GM18868 (cell line): ENCODE measurements around the gene FRZB.
"Not testable (repeated sequence)": the region's sequence is repeated elsewhere in the genome, so short reads cannot be mapped to it uniquely, and the experiment has no call there.

Experiments used
- ATAC-seq: cut with Tn5 transposase; IDR thresholded peaks from one replicate; pipeline ENCODE4 v1.9.1; 2021; ENCODE audit warnings: mild to moderate bottlenecking, moderate library complexity; ENCODE audit not compliant: unreplicated experiment

The FRZB gene

DNA sequence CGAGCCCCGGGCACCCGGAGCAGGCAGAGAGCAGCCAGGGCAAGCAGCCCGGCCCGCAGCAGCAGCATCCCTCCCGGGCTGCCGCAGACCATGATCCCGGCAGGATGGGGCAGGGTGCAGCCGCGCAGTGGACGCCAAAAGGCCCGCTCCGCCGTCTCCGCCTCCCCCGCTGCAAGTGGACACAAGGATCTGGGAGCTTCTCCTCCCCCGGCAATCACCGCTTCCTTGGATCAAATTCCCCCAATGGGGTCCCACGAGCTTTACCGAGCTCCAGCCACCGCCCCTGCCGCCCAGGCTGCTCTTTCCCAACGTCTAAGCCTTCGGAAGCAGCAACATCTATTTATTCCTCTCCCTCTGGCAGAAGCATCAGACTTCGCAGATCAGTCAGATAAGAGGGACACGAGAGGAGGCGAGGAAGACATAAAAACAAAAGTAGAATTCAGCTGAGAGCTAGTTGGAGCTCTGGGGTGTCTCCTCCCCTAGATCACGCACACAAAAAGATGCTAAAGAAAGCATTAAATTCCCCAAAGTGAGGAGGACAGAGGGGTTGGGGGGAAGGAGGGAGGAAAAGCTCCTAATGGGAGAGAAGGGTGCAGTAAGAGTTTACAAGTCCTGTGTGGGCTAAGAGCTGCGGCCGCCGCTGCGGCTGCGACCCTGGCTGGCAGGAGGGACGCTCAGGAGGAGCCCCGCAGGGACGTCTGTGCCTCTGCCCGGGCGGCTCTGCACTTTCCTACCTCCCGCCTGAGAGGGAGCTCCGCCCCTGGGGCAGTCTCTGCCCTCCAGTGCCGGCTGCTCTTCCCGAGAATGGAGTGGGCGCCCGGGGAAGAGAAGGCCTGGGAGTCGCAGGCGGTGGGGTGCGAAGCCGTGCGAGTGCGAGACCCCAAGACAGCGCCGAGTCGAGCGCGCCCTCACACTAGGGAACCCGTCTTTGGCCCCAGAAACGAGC, at the start of gene FRZB:
Gene FRZB, minus strand, starts transcription at position 177 of the 946 bp plus-strand sequence. Its CDS starts 85 bp downstream, at position 92.
- ATAC-seq: no peak

- no peak for ATAC-seq
Measured at GRCh38 chr2:182915369-182916326, 49.2 kb upstream of the FRZB start.

- ATAC-seq: no peak
Measured at GRCh38 chr2:182914852-182915251, 48.4 kb upstream of the FRZB start.

DNA sequence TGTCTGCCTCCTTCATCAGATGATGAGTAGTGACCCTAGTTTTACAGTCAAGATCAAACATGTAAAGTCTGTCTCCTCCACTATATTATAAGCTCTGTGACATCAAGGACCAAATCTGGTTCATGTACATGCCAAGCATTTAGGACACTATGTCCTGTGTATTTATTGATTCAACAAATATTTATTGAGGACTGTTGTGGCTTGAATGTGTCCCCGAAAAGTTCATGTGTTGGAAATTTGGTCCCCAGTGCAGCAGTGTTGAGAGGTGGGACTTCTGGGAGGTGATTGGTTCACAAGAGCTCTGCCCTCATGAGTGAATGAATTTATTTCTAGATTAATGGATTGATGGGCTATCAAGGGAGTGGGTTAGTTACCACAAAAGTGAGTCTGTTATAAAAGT, 46.6 kb upstream of the FRZB start:
- ATAC-seq: no peak

GRCh38 chr2:182912518-182912915, 46.1 kb upstream of the FRZB start:
- ATAC-seq: no peak

DNA sequence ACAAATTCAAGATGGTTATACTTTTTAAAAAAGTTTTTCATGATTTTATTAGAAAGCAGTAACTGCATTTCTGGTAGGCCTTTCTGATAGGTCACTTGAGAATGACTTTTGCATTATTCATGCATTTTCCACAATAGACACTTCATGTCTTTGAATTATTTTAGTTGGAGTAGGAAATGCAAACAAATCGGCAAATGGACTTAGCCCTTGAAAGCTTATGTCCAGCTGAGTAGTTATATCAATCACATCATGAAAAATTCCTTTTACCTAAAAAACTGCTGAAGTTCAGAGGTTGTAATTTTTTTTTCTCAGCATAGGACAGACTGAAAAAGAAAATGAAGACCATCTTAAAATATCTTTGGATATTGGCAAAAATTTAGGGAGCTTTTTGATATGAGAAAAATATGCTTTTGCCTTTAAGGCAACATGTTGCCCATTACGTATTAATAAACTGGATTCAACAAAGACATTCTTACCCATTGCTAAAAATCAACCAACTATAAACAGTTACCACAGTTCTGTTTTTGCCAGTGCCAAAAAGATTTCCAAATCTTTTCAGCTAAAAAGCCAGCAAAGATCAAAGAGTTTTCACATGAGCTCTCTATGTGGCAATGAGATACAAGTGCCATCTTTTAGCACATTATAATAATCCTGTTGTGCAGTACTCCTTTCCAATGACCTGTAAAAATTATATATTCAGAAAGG, 45.5 kb upstream of the FRZB start:
- no peak for ATAC-seq

DNA sequence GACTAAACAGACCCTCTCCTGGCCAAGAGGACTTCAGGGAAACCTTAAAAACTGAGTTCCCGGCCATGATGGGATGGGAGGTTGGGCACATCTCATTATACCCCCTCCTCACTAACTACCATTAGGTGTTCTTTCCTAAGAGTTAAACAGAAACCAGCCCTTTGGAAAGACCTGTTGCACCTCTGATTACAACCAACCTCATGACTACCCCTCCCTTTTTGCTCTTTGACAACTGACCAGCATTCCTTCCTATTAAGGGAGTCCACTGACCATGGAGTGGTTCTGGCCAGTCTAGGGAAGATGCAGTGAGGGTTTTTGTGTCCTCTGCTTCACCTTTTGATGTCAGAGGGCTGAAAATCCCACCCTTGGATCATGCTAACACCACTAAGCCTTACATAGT, 44.5 kb upstream of the FRZB start:
- ATAC-seq: no peak

- no peak for ATAC-seq
Measured at GRCh38 chr2:182907081-182907830, 40.8 kb upstream of the FRZB start.

- ATAC-seq: peak; percentile 76
Measured at GRCh38 chr2:182906454-182906853, 40.0 kb upstream of the FRZB start.

DNA sequence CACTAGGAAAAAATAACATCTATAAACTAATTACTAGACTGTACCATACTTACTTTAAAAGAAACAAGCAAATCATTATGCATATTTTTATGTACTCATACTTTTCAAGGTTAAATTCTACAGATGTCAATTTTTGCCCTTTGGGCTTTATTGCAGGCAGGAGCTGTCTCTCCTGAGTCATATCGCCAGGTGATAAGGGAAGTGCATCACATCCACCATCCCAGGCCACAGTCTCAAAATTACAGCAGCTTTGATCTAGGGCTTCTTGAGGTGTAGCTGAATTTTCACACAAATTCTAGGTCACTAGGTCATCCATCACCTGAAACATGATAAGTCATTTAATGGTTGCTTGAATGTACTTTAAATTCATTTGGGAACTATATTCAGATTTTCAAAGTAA, 38.4 kb upstream of the FRZB start:
- ATAC-seq: no peak

DNA sequence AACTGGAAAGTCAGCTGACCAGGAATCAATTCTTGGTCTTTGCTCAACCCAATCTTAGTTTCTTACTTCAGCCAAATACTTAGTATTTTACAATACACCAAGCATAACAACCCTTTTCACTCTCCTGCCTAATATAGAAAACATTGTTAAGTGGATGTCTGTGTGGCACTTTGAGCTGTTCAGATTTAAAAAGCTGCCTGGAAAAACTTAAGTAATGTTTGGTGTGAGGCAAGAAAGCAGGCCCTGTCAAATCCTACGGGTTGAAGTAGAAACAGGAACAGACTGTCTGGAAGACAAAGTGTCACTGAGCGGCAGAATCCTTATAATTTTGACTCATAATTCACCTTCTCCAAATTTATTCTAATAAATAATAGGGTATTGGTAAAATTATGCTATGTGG, 37.1 kb upstream of the FRZB start:
- no peak for ATAC-seq

GRCh38 chr2:182901748-182902147, 35.3 kb upstream of the FRZB start:
- ATAC-seq: no peak

GRCh38 chr2:182898718-182899117, 32.3 kb upstream of the FRZB start:
- ATAC-seq: no peak

DNA sequence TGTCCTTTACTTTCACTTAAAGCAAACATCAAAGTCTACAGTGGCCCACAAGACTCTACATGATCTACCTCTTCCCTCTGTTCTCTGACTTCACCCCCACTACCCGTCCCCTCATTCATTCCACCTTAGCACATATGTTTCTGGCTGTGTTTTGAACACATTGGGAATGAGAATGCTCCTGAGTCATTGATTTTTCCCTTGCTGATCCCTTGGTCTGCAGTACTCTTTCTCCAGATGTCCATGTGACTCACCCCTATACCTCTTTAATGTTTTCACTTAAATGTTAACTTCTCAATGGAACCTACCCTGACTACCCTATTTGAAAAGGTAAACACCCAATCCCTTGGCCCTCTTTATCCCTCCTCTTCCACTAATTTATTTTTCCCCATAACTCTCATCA, 30.7 kb upstream of the FRZB start:
- no peak for ATAC-seq

- no peak for ATAC-seq
Measured at GRCh38 chr2:182895798-182896197, 29.4 kb upstream of the FRZB start.

- ATAC-seq: no peak
Measured at GRCh38 chr2:182895169-182895568, 28.7 kb upstream of the FRZB start.

DNA sequence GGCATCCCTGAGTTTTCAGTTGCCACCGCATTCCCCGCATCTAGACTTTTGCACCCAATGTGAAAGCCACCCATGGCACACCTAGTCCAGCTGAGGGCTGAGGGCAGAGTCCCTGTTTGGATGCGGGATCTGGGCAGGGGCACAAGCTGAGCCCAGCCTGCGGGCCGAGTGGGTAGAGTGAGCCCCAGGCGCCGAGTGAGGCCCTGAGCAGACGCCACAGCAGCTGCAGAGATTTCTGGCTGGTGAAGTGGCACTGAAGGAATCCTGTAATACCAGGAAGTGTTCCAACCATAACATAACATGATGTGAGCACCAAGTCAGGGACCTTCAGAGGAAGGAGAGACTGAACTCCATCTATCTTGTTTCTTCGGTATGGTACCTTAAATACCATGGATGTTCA, 27.7 kb upstream of the FRZB start:
- no peak for ATAC-seq

DNA sequence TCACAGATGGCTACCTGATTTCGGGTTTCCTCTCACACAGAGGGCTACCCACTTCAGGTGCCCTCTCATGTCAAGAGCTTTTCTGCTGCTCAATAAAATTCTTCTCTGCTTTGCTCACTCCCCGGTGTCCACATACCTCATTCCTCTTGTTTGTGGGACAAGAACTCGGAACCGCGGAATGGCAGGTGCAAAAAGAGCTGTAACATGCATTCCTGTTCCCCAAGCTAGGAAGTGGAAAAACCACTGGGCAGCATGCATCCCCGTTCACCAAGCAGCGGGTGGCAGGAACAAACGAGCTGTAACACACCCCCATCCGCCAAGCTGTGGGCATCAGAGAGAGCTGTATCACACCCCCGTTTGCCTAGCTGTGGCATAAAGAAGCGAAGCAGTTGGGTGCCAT, 27.2 kb upstream of the FRZB start:
- ATAC-seq: no peak

- not testable (repeated sequence) for ATAC-seq
Measured at GRCh38 chr2:182893035-182893434, 26.6 kb upstream of the FRZB start.

DNA sequence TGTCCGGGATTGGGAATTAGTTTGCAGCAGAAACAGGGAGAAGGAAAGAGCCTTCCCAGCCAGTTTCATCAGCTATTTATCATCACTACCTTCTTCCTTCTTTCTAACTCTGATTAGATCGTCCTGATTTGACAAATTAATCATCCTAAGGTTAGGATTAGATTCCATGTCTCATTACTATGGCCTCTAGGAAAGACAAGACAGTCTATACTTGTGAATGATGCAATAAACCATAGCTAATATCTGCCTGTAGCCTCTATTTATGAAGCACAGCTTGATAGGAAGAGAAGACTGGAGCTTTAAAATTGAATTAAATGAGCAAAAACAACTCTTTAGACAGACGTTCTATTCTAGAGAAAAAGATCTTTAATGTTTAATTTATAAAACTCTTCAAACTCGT, 25.2 kb upstream of the FRZB start:
- ATAC-seq: no peak
